ENCODE measurements around the gene APOC1. TPM values are rescaled to one million over a fixed set of nuclear protein-coding genes. Genes with fewer than 3 reads are reported as not detected.
"Not testable (repeated sequence)": the region's sequence is repeated elsewhere in the genome, so short reads cannot be mapped to it uniquely, and the experiment has no call there.

The APOC1 gene
- total RNA-seq, 1 donor from 2014 or later = 14.5 TPM

DNA sequence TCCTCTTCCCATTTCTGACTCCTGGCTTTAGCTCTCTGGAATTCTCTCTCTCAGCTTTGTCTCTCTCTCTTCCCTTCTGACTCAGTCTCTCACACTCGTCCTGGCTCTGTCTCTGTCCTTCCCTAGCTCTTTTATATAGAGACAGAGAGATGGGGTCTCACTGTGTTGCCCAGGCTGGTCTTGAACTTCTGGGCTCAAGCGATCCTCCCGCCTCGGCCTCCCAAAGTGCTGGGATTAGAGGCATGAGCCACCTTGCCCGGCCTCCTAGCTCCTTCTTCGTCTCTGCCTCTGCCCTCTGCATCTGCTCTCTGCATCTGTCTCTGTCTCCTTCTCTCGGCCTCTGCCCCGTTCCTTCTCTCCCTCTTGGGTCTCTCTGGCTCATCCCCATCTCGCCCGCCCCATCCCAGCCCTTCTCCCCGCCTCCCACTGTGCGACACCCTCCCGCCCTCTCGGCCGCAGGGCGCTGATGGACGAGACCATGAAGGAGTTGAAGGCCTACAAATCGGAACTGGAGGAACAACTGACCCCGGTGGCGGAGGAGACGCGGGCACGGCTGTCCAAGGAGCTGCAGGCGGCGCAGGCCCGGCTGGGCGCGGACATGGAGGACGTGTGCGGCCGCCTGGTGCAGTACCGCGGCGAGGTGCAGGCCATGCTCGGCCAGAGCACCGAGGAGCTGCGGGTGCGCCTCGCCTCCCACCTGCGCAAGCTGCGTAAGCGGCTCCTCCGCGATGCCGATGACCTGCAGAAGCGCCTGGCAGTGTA is 6.2 kb upstream of the APOC1 start:
- no peak for DNase-seq (ENCODE audit: extremely low spot score in 2 of 2)
- Histone ChIP-seq H3K4me3 (no peak overlapping the region), H3K27ac (no peak overlapping the region), H3K4me1 (peaks cover 42% of the 10 kb centered on the region), H3K9me3 (no peaks in the 10 kb centered on the region), H3K36me3 (no peaks in the 10 kb centered on the region), H3K27me3 (no peaks in the 10 kb centered on the region)
- TF ChIP-seq POLR2AphosphoS5 (IDR thresholded peaks at IDR 0.05; ENCODE audit: insufficient read depth in 1 of 2, low read depth in 1 of 2) (no peak), POLR2A (IDR thresholded peaks at IDR 0.05) (no peak)
- TF ChIP-seq, protein P1, sequence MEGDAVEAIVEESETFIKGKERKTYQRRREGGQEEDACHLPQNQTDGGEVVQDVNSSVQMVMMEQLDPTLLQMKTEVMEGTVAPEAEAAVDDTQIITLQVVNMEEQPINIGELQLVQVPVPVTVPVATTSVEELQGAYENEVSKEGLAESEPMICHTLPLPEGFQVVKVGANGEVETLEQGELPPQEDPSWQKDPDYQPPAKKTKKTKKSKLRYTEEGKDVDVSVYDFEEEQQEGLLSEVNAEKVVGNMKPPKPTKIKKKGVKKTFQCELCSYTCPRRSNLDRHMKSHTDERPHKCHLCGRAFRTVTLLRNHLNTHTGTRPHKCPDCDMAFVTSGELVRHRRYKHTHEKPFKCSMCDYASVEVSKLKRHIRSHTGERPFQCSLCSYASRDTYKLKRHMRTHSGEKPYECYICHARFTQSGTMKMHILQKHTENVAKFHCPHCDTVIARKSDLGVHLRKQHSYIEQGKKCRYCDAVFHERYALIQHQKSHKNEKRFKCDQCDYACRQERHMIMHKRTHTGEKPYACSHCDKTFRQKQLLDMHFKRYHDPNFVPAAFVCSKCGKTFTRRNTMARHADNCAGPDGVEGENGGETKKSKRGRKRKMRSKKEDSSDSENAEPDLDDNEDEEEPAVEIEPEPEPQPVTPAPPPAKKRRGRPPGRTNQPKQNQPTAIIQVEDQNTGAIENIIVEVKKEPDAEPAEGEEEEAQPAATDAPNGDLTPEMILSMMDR (IDR thresholded peaks at IDR 0.05) = no peak
- intact Hi-C loops (cut with DNase I) = no loop called here

DNA sequence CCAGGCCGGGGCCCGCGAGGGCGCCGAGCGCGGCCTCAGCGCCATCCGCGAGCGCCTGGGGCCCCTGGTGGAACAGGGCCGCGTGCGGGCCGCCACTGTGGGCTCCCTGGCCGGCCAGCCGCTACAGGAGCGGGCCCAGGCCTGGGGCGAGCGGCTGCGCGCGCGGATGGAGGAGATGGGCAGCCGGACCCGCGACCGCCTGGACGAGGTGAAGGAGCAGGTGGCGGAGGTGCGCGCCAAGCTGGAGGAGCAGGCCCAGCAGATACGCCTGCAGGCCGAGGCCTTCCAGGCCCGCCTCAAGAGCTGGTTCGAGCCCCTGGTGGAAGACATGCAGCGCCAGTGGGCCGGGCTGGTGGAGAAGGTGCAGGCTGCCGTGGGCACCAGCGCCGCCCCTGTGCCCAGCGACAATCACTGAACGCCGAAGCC is 5.6 kb upstream of the APOC1 start:
- Histone ChIP-seq H3K4me3 (no peak overlapping the region), H3K27ac (no peak overlapping the region), H3K36me3 (no peaks in the 10 kb centered on the region), H3K27me3 (no peaks in the 10 kb centered on the region), H3K4me1 (peaks cover 42% of the 10 kb centered on the region), H3K9me3 (no peaks in the 10 kb centered on the region)
- intact Hi-C loops (cut with DNase I) = no loop called here
- DNase-seq (ENCODE audit: extremely low spot score in 2 of 2) = no peak
- TF ChIP-seq, protein P1 (IDR thresholded peaks at IDR 0.05) = no peak
- TF ChIP-seq POLR2A (IDR thresholded peaks at IDR 0.05) (no peak), POLR2AphosphoS5 (IDR thresholded peaks at IDR 0.05; ENCODE audit: insufficient read depth in 1 of 2, low read depth in 1 of 2) (no peak)

DNA sequence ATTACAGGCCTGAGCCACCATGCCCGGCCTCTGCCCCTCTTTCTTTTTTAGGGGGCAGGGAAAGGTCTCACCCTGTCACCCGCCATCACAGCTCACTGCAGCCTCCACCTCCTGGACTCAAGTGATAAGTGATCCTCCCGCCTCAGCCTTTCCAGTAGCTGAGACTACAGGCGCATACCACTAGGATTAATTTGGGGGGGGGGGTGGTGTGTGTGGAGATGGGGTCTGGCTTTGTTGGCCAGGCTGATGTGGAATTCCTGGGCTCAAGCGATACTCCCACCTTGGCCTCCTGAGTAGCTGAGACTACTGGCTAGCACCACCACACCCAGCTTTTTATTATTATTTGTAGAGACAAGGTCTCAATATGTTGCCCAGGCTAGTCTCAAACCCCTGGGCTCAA is 4.6 kb upstream of the APOC1 start:
- H3K36me3 ChIP-seq = no peaks in the 10 kb centered on the region
- peaks cover 43% of the 10 kb centered on the region for H3K4me1 ChIP-seq
- DNase-seq (ENCODE audit: extremely low spot score in 2 of 2) = no peak
- TF ChIP-seq, protein P1 (IDR thresholded peaks at IDR 0.05) = no peak
- TF ChIP-seq POLR2A (IDR thresholded peaks at IDR 0.05) (no peak), POLR2AphosphoS5 (IDR thresholded peaks at IDR 0.05; ENCODE audit: insufficient read depth in 1 of 2, low read depth in 1 of 2) (no peak)
- H3K9me3 ChIP-seq = no peaks in the 10 kb centered on the region
- H3K27ac ChIP-seq = peak overlapping the region; percentile 9
- intact Hi-C loops (cut with DNase I) = no loop called here
- no peak overlapping the region for H3K4me3 ChIP-seq
- no peaks in the 10 kb centered on the region for H3K27me3 ChIP-seq

DNA sequence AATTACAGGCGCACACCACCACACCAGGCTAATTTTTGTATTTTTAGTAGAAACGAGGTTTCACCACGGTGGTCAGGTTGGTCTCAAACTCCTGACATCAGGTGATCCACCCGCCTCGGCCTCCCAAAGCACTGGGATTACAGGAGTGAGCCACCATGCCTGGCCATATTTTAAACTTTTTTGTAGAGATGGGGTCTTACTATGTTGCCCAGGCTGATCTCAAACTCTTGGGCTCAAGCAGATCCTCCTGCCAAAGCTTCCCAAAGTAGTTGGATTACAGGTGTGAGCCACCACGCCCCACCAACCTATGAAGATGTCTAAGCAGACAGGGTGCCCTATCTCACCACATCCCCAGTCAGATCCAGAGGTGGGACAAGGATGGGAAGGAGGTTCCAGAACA is 2.5 kb upstream of the APOC1 start:
- H3K4me3 ChIP-seq; intact Hi-C loops (cut with DNase I); H3K27me3 ChIP-seq; DNase-seq (ENCODE audit: extremely low spot score in 2 of 2); H3K36me3 ChIP-seq; H3K9me3 ChIP-seq: not testable (repeated sequence)
- H3K4me1 ChIP-seq = peaks cover 28% of the 10 kb centered on the region
- peak overlapping the region; percentile 44 for H3K27ac ChIP-seq

DNA sequence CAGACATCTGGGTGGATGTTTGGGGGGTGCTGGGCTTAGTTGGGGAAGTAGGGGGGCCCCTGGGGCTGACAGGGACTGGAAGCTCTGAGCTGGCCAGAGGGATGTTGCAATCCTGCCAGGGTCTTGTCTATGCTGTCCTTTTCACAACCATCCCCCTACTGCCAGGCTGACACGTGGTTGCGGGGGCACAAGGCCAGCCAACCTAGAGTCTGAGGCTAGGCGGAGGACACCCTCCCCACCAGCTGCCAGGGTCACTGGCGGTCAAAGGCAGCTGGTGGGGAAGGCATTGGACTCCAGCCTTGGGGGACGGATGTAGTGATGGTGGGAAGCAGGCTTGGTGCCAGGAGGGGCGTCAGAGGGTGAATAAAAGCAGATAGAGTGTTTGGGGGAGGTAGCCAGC is 1.6 kb upstream of the APOC1 start:
- Histone ChIP-seq H3K4me3 (no peak overlapping the region), H3K27ac (peak overlapping the region; percentile 36), H3K27me3 (no peaks in the 10 kb centered on the region), H3K36me3 (no peaks in the 10 kb centered on the region), H3K9me3 (no peaks in the 10 kb centered on the region), H3K4me1 (peaks cover 28% of the 10 kb centered on the region)
- TF ChIP-seq POLR2A (IDR thresholded peaks at IDR 0.05) (no peak), POLR2AphosphoS5 (IDR thresholded peaks at IDR 0.05; ENCODE audit: insufficient read depth in 1 of 2, low read depth in 1 of 2) (peak in 1 of 2 donors; percentile 25)
- TF ChIP-seq, protein P1 (IDR thresholded peaks at IDR 0.05) = no peak
- intact Hi-C loops (cut with DNase I) = no loop called here
- no peak for DNase-seq (ENCODE audit: extremely low spot score in 2 of 2)

DNA sequence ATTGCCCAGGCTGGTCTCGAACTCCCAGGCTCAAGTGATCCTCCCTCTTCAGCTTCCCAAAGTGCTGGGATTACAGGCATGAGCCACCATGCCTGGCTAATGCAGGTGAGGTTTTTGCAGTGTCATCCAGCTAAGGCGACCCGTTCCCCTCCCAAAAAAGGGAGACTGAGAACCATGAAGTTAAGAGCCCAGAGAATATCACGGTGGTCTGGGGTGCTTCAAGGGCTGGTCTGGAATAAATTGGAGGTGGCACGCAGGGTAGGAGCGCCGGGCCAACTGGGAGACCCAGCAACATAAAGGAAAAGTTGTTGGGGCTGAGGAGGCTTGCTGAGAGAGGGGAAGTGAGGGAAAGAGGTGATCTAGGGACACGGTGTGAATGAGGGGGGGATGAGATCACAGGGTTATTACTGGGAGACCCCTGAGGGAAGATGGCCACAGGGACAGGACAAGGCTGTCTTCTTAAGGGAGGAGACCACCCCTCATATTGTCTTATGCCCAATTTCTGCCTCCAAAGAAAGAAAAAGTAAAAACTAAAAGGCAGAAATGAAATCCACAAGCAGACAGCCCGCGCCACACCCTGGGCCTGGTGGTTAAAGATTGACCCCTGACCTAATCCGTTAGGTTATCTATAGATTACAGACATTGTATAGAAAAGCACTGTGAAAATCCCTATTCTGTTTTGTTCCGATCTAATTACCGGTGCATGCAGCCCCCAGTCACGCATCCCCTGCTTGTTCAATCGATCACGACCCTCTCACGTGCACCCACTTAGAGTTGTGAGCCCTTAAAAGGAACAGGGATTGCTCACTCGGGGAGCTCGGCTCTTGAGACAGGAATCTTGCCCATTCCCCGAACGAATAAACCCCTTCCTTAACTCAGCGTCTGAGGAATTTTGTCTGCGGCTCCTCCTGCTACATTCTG is 636 bp upstream of the APOC1 start:
- H3K27ac ChIP-seq = peak overlapping the region; percentile 66
- H3K4me3 ChIP-seq = not testable (repeated sequence)

More for the DNA sequence above, 636 bp upstream of the APOC1 start:
- DNase-seq (ENCODE audit: extremely low spot score in 2 of 2); intact Hi-C loops (cut with DNase I); H3K9me3 ChIP-seq; H3K36me3 ChIP-seq; H3K27me3 ChIP-seq: not testable (repeated sequence)
- peaks cover 28% of the 10 kb centered on the region for H3K4me1 ChIP-seq

All from vagina (tissue), 2 donors.